Jurkat, Clone E6-1 (cell line): Measurements from ENCODE around the gene CEACAM18.
"Not testable (repeated sequence)": the region's sequence is repeated elsewhere in the genome, so short reads cannot be mapped to it uniquely, and the experiment has no call there.

Source experiments
- DNase-seq: peaks from one replicate; pipeline ENCODE4 v3.0.0-alpha.2; 2011; ENCODE audit warnings: low read depth, low spot score
- H3K4me3 ChIP-seq: 2 replicates; pipeline ENCODE4 v1.5.1; 2011; ENCODE audit warnings: mild to moderate bottlenecking, low read length, control low read depth, moderate library complexity

Gene CEACAM18

DNA sequence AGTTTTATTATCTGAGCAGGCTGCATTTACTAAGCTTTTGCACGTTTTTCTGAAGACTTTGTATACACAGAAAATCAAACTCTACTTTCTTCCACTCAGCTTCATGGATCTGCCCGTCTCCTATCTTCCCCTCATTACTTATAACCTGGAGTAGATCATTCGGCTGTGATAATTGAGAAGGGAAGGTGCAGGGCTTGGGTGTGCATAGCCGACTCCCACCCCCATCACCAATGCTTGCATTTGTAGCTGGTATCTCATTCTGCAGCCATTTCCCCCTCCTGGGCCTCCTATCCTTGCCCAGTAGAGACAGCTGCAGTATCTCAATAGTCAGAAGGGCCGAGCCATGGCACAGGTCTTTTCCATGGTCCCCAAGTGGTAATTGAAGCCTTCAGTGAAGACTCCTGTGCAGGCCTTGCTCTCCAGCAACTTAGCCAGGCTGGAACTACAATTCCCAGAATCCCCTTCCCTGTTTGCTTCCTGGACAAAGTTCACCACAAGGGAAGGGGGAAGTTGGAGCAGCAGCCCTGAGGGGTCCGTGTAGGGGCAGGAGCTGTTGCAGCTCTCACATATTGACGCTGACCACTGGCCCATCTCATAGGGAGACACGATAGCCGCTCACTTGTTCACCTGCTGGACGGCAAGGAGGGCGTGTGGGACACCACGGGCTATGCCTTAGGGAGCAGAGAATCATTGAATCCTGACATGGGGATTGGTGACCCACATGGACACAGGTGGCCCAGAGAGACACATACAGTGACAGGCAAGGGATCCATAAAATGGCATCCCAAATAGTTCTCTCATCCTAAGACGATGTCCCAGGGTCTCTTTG lies 18.0 kb upstream of the CEACAM18 start:
- DNase-seq, result no peak
- H3K4me3 ChIP-seq, result no peak overlapping the region

DNA sequence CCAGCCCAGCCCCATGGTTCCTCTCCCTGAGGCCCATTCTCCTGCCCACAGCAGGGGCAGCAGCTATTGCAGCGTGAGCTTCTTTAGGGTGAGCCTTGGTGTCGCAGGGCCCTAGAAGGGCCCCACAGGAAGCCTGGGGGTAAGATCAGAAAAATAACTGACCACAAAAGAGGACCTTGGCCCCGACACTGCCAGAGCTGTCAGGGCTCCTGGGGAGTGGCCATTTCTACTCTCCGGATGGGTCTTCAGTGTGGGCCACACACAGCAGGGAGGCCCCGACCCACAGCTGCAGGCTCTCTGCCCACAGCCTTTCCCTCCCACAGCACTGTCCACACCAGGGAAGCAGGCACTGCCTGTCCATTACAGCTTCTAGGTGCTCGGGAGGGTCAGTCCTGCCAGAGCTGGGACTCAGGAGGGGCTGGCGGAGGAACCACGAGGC lies 16.6 kb upstream of the CEACAM18 start:
- no peak for DNase-seq
- no peak overlapping the region for H3K4me3 ChIP-seq

DNA sequence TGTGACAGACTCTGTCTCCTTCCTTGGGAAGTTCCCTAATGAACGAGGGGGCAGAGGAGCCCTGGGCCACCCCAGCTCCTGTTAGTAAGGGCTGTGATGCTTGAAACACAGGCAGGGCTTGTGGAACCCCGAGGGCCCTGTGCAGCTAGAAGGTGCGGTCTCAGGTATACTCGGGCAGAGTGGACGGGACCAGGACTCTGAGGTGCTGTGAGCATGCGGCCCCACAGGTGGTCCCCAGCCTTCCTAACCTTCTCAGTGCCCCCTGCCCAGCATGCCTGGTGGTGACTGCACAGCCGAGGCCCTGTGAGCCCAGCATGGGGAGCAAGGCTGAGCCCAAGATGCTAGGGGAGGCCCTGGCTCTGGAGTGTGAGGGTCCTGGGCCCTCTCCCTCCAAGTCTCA lies 16.1 kb upstream of the CEACAM18 start:
- DNase-seq, result no peak

DNA sequence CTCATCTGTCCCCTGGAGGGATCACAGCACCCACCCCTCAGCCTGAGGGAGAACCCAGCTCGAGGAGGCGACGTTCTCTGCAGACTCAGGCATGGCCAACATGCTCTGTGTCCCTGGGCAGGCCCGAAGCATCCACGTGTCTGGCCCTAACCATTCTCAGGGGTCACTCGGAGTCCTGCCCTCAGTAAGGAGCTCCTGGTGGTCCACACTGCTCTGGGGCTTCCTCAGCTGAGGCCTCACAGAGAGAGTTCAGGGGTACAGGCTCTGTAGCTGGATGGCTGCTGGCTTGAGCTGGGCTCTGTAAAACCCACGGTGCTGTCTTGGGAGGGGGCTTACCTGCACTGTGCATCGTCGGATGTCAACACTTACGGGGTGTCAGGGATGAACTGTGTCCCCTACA lies 15.7 kb upstream of the CEACAM18 start:
- no peak for DNase-seq
- H3K4me3 ChIP-seq, result no peak overlapping the region

More for the DNA sequence above, 16.1 kb upstream of the CEACAM18 start:
- H3K4me3 ChIP-seq, result no peak overlapping the region

DNA sequence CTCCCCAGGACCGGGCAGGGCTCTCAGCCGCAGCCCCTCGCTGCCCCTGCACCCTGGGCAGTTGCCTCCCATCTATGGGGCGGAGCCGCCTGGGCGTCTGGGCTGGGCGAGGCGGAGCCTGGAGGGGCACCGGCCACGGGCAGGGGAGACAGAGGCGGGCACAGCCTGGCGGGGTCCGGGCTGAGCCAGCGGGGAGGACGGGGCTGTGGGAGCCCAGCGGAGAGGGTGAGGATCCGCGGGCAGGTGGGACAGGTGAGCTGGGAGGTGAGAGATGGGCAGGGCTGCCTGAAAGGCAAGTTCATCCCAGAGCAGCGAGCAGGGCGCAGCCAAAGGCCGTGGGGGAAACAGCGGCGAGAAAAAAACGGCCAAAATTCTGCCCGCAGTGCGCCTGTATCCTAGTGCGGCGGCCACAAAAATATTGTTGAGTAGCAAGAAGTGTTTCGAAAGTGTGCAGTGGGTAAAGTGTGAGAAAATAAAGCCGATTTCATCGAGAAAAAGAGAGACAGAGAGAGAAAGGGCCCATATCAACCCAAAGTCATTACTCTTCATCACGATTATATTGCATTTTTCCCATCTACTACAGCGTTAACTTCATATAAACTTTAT lies 14.3 kb upstream of the CEACAM18 start:
- H3K4me3 ChIP-seq, DNase-seq: not testable (repeated sequence)

DNA sequence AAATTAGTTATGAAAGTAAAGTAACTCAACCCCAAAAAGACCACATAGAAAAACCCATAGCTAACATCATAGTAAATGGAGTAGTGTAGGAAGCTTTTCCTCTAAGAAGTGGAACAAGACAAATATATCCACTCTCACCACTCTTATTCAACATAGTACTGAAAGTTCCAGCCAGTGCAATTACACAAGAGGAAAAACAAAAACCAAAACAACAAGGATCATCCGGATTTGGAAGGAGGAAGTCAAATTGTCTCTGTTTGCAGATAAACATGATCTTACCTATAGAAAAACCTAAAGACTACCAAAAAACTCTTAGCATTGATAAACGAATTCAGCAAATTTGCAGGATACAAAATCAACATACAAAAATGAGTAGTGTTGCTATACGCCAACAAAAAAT lies 11.6 kb upstream of the CEACAM18 start:
- H3K4me3 ChIP-seq, result no peak overlapping the region
- no peak for DNase-seq

DNA sequence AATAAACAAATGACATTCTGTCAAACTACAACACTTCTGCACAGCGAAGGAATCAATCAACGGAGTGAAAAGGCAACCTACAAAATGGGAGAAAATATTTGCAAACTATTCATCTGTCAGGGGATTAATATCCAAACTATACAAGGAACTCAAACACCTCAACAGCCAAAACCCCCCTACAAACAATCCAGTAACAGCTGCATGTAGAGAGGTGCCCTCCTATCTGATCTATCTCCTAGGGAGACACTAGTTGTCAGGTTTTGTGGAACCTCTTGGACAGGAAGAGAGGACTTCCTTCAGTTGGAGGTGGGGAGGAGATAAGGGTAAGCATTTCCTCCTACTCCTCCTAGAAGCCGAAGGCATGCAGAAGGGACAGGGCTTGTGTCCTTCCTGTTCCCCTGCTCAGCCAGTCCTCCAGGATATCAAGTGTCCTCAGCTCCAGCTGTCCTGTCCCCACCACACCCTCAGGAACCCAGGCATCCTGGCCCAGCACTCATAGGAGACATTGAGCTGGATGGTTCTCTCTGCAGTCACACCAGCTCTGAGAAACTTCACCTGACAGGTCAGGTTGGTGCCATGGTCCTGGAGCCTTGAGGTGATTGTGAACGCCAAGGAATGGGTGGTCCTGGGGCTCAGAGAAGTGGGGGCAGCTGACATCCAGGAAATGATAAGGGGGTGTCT lies 10.3 kb upstream of the CEACAM18 start:
- DNase-seq, result peak; percentile 61

DNA sequence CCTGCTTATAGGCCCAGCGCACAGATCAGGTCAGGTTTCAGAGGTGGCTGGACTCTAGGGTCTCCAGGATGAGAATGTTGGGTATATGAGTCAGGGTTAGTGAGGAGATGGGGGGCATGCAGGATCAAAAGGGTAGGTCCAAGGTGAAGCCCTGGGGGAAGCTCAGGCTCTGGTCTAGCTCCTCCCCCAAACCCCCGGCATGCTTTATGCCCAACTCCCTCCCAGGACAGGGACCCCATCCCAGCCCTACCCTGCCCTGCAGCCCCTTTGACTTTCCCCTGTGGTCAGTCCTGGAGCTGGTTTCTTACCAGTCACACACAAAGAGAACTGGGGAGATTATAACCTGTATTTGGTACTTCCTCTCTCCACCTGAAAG lies 9.8 kb upstream of the CEACAM18 start:
- peak overlapping the region; percentile 38 for H3K4me3 ChIP-seq
- no peak for DNase-seq

More for the DNA sequence above, 10.3 kb upstream of the CEACAM18 start:
- peak overlapping the region; percentile 38 for H3K4me3 ChIP-seq

DNA sequence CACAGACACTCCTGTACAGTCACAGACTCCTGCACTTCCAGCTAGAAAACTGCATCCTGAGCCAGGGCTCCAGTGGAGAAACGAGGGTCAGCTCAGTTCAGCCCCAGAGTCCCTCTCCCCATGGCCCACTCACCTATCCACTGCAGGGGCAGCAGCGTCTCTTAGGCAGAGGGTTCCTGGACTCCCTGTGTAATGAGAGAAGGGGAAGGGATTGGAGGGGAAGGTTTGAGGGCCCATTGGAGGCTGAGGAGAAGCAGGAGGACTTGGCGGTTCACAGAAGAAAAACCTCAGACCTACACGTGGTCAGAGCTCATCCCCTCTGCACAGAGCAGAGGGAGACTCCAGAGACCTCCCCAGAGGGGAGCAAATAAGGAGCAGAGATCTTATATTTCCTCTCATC lies 9.2 kb upstream of the CEACAM18 start:
- H3K4me3 ChIP-seq, result no peak overlapping the region
- no peak for DNase-seq

DNA sequence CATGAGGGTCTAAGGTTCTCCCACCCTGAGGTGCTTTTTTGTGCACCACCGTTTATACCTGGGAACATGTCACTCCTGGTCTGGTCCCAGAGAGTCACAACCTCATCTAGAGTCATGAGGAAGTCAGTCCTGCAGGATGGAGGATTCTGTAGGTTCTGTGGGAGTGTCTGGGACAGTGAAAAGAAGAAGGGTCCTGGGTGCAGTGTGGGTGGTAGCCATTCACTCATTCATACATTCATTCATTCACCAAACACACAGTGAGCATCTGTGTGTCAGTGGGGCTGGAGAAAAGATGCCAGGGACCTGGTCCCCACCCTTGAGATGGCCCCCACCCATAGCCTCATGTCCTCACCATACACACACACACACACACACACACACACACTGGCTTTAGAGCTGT lies 8.7 kb upstream of the CEACAM18 start:
- H3K4me3 ChIP-seq, result no peak overlapping the region
- DNase-seq, result no peak

DNA sequence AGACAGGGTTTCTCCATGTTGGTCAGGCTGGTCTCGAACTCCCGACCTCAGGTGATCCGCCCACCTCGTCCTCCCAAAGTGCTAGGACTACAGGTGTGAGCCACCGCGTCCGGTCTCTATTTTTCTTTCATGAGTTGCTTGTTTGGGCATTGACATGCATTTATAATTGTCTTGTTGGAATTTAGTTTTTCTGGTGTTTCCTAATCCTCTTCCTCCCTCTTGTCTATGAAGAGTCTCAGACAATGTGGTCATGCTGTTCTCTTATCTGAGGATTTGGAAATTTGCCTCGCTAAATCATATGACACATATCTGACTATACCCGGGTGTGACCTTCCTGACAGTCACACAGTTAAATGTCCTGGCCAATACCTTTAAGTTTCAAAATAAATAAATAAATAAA lies 7.4 kb upstream of the CEACAM18 start:
- no peak overlapping the region for H3K4me3 ChIP-seq
- DNase-seq, result no peak

DNA sequence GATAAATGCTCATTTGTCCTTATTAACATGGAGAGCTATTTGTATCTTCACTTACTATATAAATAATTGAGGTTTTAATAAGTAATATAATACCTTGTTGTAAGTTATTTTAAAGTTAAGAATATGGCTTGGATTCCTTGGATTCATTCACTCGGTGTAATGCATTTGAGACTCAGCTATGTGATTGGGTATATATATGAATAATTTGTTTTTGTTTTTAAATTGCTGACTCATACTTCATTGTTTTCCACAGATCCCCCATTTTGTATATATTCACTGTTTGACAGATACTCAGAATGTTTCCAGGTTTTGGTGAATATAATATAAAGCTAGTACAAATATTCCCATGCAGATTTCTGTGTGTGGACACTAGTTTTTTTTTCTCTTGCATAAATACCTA lies 6.8 kb upstream of the CEACAM18 start:
- H3K4me3 ChIP-seq, result no peak overlapping the region
- DNase-seq, result no peak

DNA sequence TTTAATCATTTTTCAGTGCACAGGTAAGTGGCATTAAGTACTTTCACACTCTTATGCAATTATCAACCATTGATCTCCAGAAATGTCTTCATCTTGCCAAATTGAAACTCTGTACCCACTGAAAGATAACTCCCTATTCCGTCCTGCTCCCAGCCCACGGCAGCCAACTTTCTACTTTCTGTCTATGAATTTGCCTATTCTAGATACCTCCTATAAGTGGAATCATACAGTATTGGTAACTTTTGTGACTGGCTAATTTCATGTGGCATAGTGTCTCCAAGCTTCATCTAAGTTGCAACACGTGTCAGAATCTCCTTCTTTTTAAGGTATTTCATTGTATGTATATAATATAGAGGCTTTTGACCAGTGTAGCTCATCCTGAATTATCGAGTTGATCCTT lies 5.7 kb upstream of the CEACAM18 start:
- no peak for DNase-seq

DNA sequence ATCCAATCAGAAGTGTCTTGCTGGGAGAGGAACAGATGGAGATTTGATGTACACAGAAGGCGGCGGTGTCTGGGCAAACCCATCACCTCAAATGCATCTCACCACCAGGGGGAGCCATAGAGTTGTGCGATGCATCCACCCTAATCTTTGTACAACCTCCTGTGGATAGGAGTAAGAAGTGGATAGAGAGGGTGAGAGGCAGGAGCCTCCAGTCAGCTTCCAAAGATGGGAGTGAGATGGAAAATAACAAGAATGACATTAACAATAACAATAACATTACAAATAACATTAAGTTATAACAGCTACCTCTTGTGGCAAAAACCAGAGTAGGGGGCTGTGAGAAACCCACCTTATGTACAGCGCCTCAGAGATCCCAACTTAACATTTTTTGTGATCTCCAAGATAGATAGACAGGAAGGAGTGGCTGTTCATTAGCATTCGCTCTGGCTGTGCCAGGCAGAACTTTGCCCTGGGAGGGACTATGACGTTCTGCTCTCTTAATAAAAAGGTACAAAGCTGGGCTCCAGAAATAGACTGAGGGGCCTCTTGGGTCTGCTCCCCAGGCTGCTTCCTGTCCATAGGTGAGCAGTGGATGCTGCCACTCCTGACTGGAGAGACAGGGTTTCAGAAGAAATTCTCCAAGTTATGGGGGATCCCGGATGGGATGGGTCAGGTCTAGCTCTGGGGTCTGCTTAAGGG lies 5.2 kb upstream of the CEACAM18 start:
- no peak overlapping the region for H3K4me3 ChIP-seq
- DNase-seq, result peak; percentile 71

More for the DNA sequence above, 5.7 kb upstream of the CEACAM18 start:
- H3K4me3 ChIP-seq, result no peak overlapping the region

DNA sequence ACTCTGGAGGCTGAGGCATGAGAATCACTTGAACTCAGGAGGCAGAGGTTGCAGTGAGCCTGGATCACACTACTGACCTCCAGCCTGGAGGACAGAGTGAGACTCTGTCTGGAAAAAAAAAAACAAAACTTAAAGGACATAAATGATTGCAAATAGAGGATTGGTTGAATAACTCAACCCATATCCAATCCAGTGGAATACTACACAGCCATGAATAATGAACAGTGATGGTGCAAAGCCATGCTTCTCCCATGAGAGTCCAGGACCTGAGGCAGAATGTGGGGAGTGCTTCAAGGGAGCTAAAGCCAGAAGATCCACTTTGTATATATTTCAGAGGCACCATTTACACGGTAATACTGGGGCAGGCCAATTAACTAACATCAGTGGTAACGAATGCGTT lies 2.2 kb upstream of the CEACAM18 start:
- no peak for DNase-seq
- no peak overlapping the region for H3K4me3 ChIP-seq

DNA sequence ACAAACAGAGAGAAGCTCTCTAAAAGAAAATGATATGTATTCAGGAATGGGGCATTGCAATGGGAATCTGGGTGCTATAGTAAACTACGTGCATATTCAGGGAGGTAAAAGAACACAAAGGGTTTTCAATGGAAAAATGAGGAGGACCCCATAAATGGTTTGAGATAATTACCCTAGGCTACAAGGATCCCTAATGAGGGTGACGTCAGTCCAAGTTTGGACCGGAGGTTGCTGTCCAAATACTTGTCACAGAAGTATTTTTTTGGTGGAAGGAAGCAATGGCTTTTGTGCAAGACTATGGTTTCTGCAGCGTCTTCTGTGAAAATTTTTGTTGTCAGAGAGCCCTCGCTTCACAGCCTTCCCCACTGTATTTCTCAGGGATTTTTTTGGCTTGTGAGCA lies 995 bp upstream of the CEACAM18 start:
- DNase-seq, result no peak
- no peak overlapping the region for H3K4me3 ChIP-seq

DNA sequence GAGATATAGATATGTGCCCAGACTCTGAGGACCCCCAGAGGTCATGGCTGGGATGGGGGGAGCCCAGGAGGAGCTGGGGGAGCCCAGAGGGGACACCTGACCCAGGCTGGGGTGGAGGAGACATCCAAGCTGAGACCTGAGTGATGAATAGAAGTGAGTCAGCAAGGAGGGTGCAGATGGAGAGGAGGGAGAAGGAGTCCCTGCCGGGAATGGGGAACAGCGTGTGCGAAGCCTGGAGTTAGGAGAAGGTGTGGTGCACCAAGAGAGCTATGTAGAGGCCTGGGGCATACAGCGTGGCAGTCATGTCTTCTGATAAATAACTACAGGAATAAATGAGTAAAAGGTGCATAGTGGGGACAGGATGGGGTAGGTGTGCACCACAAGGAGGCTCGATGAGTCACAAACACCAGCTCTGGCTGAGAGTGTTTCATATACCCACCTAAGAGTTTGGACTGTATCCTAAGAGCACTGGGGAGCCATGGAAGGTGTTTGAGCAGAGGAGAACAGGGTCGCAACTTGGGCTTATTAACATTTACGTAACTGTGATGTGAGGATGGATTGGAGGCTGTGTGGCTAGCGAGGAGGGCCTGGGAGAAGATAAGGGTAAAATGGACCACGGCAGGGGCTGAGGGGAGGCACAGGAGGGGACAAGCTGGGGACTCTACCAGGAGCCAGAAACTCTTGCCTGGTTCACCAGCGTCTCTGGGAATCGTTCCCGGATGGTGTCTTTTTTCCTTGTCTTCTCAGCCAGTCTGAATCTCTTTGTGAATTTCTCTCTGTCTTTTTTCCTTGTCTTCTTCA lies 1.4 kb downstream of the CEACAM18 start:
- no peak for DNase-seq
- H3K4me3 ChIP-seq, result no peak overlapping the region

DNA sequence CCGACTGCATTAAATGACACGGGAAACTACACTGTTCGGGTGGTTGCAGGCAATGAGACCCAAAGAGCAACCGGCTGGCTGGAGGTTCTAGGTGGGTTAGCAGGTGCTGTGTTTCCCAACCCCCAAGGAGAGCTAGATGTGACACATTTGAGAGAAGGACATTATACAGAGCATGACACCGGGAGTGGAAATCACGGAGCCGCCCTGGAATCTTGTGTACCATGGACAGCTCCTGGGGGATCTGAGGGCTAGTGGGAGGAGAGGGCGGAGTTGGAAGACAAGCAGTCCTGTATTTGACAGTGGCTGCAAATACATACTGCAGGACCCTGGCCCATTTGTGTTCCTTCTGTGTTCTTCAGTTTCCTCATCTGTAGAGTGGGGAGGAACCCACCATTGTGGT lies 2.3 kb downstream of the CEACAM18 start:
- no peak for DNase-seq
- no peak overlapping the region for H3K4me3 ChIP-seq
